OCI-LY1 (cell line): Measurements from ENCODE around the gene SREK1IP1.

Experiments used
- CTCF ChIP-seq: fragments of 200-600 bp; sonication (generic), shearing (Covaris generic); IDR thresholded peaks from 2 replicates; pipeline ENCODE4 v1.5.1; 2017; ENCODE audit warnings: mild to moderate bottlenecking, antibody characterized with exemption, low read length, moderate library complexity, mixed read lengths
- EZH2 ChIP-seq: fragments of 200-600 bp; sonication (generic), shearing (Covaris generic); IDR thresholded peaks from 2 replicates; pipeline ENCODE4 v1.8.0; 2017; ENCODE audit warnings: borderline replicate concordance, mixed run types, mild to moderate bottlenecking, antibody characterized with exemption, low read length, moderate library complexity, mixed read lengths

DNA sequence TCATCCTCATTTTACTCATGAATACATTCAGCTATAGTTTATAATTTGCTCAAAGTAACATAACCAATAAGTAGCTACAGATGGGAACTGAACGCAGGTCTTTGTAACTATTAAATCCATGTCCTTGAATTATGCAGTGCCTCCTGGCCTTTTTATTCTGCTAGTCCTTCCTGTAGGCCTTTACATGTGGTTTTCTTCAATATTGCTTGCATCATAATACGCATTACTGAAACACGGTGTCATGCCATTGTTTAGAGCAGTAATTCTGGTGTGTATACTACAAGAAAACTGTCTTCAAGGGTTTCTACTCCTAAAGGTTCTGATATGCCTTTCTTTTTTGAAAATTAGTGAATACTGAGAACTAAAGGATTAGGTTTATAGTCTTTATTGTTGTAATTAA, 21.0 kb upstream of the SREK1IP1 start:
- no peak for TF ChIP-seq CTCF
- no peak for TF ChIP-seq EZH2
